GM12875 (cell line): ENCODE results near the gene CNOT6.

Experiments used
- H3K4me3 ChIP-seq: one replicate; pipeline ENCODE4 v1.5.1; 2011; ENCODE audit warnings: low read depth, low read length, control low read depth
- TF ChIP-seq, protein P1 (sequence below): IDR thresholded peaks from 2 replicates; pipeline ENCODE4 v1.5.1; 2011; ENCODE audit warnings: low read depth, mild to moderate bottlenecking, control low read depth, inconsistent platforms, low read length, moderate library complexity, borderline replicate concordance; ENCODE audit not compliant: insufficient read depth

The CNOT6 gene

GRCh38 chr5:180557217-180557809 is 63.1 kb downstream of the CNOT6 start:
- no peak overlapping the region for H3K4me3 ChIP-seq
- TF ChIP-seq, protein P1, sequence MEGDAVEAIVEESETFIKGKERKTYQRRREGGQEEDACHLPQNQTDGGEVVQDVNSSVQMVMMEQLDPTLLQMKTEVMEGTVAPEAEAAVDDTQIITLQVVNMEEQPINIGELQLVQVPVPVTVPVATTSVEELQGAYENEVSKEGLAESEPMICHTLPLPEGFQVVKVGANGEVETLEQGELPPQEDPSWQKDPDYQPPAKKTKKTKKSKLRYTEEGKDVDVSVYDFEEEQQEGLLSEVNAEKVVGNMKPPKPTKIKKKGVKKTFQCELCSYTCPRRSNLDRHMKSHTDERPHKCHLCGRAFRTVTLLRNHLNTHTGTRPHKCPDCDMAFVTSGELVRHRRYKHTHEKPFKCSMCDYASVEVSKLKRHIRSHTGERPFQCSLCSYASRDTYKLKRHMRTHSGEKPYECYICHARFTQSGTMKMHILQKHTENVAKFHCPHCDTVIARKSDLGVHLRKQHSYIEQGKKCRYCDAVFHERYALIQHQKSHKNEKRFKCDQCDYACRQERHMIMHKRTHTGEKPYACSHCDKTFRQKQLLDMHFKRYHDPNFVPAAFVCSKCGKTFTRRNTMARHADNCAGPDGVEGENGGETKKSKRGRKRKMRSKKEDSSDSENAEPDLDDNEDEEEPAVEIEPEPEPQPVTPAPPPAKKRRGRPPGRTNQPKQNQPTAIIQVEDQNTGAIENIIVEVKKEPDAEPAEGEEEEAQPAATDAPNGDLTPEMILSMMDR = no peak

- TF ChIP-seq, protein P1 = no peak
Observed at GRCh38 chr5:180558232-180558631, 64.1 kb downstream of the CNOT6 start.

DNA sequence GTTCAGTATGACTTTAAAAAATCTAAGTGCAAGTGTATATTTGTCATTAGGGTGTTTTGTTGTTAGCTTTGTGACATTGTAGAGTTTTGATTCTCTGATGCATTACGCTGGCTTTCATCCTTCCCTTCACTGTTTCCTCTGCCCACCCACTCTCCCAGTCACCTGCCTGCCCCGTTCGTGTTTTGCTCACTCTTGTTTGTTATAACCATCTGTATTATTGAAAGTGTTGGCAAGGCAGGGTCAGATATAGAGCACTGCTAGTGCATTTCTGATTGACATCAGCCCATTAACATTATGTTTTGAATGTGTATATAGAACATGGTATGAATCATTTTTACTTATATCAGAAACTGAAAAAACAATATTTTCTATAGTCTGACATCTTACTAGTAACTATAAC is 69.8 kb downstream of the CNOT6 start:
- TF ChIP-seq, protein P1 = no peak
- H3K4me3 ChIP-seq = no peak overlapping the region

More at GRCh38 chr5:180558232-180558631, 64.1 kb downstream of the CNOT6 start:
- H3K4me3 ChIP-seq = no peak overlapping the region

GRCh38 chr5:180568914-180569313 is 74.7 kb downstream of the CNOT6 start:
- TF ChIP-seq, protein P1 = no peak
- no peak overlapping the region for H3K4me3 ChIP-seq

DNA sequence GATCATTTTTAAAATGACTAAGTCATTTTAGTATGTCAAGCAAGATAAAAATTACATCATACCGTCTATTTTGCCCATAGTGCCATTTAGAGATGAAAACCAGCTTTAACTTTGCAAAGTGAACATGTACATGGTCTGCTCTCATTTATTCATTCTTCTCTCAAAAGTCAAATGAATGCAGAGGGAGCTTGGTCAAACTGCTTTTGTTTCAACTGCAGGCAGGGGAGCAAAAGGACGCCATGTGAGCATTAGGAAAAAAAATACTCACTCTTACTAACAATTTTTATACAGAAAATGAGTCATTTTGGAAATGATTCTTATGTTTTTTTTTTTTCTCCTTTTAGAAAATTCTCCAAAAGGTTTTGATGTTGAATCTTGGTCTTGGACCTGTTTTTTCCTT is 81.4 kb downstream of the CNOT6 start:
- TF ChIP-seq, protein P1 = no peak
- H3K4me3 ChIP-seq = no peak overlapping the region

DNA sequence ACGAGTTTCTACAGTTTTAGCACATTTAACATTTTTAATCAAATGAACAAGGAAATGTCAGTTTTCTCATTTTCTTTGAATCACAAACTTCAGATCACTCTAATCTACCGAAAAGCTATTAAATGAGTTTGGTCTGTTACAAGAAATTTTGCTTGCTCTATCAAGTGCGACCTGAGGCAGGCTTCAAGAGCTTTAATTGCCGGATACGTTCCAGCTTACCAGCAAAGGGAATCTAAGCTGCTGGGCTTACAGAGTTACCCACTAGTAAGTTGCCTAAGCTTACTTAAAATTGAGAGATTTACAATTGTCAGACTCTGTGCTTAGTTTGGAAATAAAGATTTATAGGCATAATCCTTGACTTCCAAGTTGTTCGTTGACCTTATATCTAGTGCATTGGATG is 86.5 kb downstream of the CNOT6 start:
- TF ChIP-seq, protein P1 = no peak
- no peak overlapping the region for H3K4me3 ChIP-seq

- TF ChIP-seq, protein P1 = no peak
- no peak overlapping the region for H3K4me3 ChIP-seq
Observed at GRCh38 chr5:180583738-180584137, 89.6 kb downstream of the CNOT6 start.
